Panc1 (cell line): Measurements from ENCODE around the gene LRP5. TPM values are rescaled to one million over a fixed set of nuclear protein-coding genes. Genes with fewer than 3 reads are reported as not detected.

ENCODE experiments used
- ATAC-seq: fragments of 200-7000 bp; cut with Tn5 transposase; 2 replicates; pipeline ENCODE4 v1.9.1; 2020; ENCODE audit warnings: mild to moderate bottlenecking, moderate library complexity
- BruUV-seq: library from RNA; stranded (reverse); fragments of 400-500 nt; replicated peaks from 2 replicates; lab custom pipeline; 2021; lab: Mats Ljungman, UMichigan
- CTCF ChIA-PET: fragments of 300-600 bp; sonication (Branson Sonifier 250); formaldehyde crosslinking; loops from one replicate; lab custom pipeline; 2022; ENCODE audit warnings: antibody characterized with exemption; lab: Charles Lee
- POLR2A ChIA-PET: fragments of 300-600 bp; sonication (Branson Sonifier 250); formaldehyde crosslinking; loops from one replicate; lab custom pipeline; 2022; ENCODE audit warnings: antibody characterized with exemption; lab: Charles Lee
- DNase-seq: peaks from one replicate; pipeline ENCODE4 v3.0.0-alpha.2; 2010; ENCODE audit warnings: low read depth, low spot score
- H3K27ac ChIP-seq: 2 replicates; pipeline ENCODE4 v1.5.1; 2011; ENCODE audit warnings: mild to moderate bottlenecking, low read length, inconsistent platforms
- H3K27me3 ChIP-seq: fragments of 200-500 bp; sonication (Bioruptor generic); 2 replicates; pipeline ENCODE4 v1.6.0; 2014; ENCODE audit warnings: low read length, inconsistent platforms; ENCODE audit not compliant: control insufficient read depth, insufficient read depth
- H3K36me3 ChIP-seq: fragments of 200-500 bp; sonication (Bioruptor generic); 2 replicates; pipeline ENCODE4 v1.5.1; 2014; ENCODE audit warnings: inconsistent platforms, mild to moderate bottlenecking, low read length, moderate library complexity; ENCODE audit not compliant: control insufficient read depth, insufficient read depth
- H3K4me1 ChIP-seq: 2 replicates; pipeline ENCODE4 v1.5.1; 2011; ENCODE audit warnings: inconsistent platforms, mild to moderate bottlenecking, low read length, moderate library complexity; ENCODE audit not compliant: control insufficient read depth, insufficient read depth
- H3K4me3 ChIP-seq, 2 experiments: 2 replicates each; pipeline ENCODE4 v1.5.1; 2011 to 2012; ENCODE audit warnings: low read depth in 2 of 2, low read length in 2 of 2, mild to moderate bottlenecking in 2 of 2, inconsistent platforms in 1 of 2, moderate library complexity in 1 of 2
- H3K9me3 ChIP-seq: fragments of 200-500 bp; sonication (Bioruptor generic); 2 replicates; pipeline ENCODE4 v1.5.1; 2014; ENCODE audit warnings: low read depth, mild to moderate bottlenecking, inconsistent platforms, low read length, moderate library complexity; ENCODE audit not compliant: control insufficient read depth, insufficient read depth
- POLR2AphosphoS5 ChIP-seq: IDR thresholded peaks from 2 replicates; pipeline ENCODE4 v1.6.1; 2012; ENCODE audit warnings: mild to moderate bottlenecking, low read depth, low read length, moderate library complexity
- SIN3A ChIP-seq: IDR thresholded peaks from 2 replicates; pipeline ENCODE4 v1.6.1; 2012; ENCODE audit warnings: low read depth, mild to moderate bottlenecking, low read length, moderate library complexity, borderline replicate concordance; ENCODE audit not compliant: insufficient read depth
- TCF7L2 ChIP-seq: IDR thresholded peaks from 2 replicates; pipeline ENCODE4 v1.6.1; 2011; ENCODE audit warnings: mild to moderate bottlenecking, low read depth, low read length, inconsistent platforms
- in situ Hi-C: cut with HindIII; loops from 2 replicates; pipeline ENCODE4 v1.10.0; 2016; ENCODE audit warnings: low sequenced_read_pairs, low pct_unique_long_range_greater_than_20kb
- intact Hi-C: fragments of 100-400 bp; cut with micrococcal nuclease; formaldehyde crosslinking; loops from one replicate; pipeline ENCODE4 v1.10.0; 2022; ENCODE audit not compliant: unreplicated experiment
- total RNA-seq: library from RNA; stranded (reverse); gene quantifications from one replicate; pipeline ENCODE4 v1.2.1, GENCODE V29; 2021; ENCODE audit not compliant: unreplicated experiment
- TF ChIP-seq, protein P1 (sequence below): fragments of 450-650 bp; IDR thresholded peaks from 2 replicates; pipeline ENCODE4 v1.5.1; 2017; ENCODE audit warnings: mild to moderate bottlenecking
- TF ChIP-seq, protein P2 (sequence below), 2 experiments: IDR thresholded peaks; 2 replicates each; pipeline ENCODE4 v1.6.1; 2011 to 2012; ENCODE audit warnings: low read depth in 2 of 2, control low read depth in 1 of 2, low read length in 1 of 2, mild to moderate bottlenecking in 1 of 2, moderate library complexity in 1 of 2; ENCODE audit not compliant: insufficient read depth in 1 of 2

Gene LRP5
- total RNA-seq, 1 experiment from 2014 or later, result 171 TPM

- H3K4me1 ChIP-seq, result peaks cover 59% of the 10 kb centered on the region
- no peaks in the 10 kb centered on the region for H3K27me3 ChIP-seq
- no peaks in the 10 kb centered on the region for H3K36me3 ChIP-seq
- TF ChIP-seq TCF7L2, result no peak
- TF ChIP-seq POLR2AphosphoS5, result no peak
- no peak for TF ChIP-seq SIN3A
- TF ChIP-seq, protein P1, sequence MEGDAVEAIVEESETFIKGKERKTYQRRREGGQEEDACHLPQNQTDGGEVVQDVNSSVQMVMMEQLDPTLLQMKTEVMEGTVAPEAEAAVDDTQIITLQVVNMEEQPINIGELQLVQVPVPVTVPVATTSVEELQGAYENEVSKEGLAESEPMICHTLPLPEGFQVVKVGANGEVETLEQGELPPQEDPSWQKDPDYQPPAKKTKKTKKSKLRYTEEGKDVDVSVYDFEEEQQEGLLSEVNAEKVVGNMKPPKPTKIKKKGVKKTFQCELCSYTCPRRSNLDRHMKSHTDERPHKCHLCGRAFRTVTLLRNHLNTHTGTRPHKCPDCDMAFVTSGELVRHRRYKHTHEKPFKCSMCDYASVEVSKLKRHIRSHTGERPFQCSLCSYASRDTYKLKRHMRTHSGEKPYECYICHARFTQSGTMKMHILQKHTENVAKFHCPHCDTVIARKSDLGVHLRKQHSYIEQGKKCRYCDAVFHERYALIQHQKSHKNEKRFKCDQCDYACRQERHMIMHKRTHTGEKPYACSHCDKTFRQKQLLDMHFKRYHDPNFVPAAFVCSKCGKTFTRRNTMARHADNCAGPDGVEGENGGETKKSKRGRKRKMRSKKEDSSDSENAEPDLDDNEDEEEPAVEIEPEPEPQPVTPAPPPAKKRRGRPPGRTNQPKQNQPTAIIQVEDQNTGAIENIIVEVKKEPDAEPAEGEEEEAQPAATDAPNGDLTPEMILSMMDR, result no peak
- TF ChIP-seq, protein P2, sequence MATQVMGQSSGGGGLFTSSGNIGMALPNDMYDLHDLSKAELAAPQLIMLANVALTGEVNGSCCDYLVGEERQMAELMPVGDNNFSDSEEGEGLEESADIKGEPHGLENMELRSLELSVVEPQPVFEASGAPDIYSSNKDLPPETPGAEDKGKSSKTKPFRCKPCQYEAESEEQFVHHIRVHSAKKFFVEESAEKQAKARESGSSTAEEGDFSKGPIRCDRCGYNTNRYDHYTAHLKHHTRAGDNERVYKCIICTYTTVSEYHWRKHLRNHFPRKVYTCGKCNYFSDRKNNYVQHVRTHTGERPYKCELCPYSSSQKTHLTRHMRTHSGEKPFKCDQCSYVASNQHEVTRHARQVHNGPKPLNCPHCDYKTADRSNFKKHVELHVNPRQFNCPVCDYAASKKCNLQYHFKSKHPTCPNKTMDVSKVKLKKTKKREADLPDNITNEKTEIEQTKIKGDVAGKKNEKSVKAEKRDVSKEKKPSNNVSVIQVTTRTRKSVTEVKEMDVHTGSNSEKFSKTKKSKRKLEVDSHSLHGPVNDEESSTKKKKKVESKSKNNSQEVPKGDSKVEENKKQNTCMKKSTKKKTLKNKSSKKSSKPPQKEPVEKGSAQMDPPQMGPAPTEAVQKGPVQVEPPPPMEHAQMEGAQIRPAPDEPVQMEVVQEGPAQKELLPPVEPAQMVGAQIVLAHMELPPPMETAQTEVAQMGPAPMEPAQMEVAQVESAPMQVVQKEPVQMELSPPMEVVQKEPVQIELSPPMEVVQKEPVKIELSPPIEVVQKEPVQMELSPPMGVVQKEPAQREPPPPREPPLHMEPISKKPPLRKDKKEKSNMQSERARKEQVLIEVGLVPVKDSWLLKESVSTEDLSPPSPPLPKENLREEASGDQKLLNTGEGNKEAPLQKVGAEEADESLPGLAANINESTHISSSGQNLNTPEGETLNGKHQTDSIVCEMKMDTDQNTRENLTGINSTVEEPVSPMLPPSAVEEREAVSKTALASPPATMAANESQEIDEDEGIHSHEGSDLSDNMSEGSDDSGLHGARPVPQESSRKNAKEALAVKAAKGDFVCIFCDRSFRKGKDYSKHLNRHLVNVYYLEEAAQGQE (IDR thresholded peaks at IDR 0.05; ENCODE audit: insufficient read depth in 1 of 2, low read depth in 2 of 2, low read length in 1 of 2), result no peak
- no peak for DNase-seq
- no peaks in the 10 kb centered on the region for H3K9me3 ChIP-seq
- ChIA-PET POLR2A (no interaction called here), CTCF (interaction anchor here (1.4 kb wide), 1 partner anchor 9 kb away, joined by 3 read pairs; no protein-coding TSS in a partner anchor)
- no peak overlapping the region for H3K4me3 ChIP-seq
- BruUV-seq, result no TSS peak
- intact Hi-C loops, result no loop called here
- in situ Hi-C loops, result no loop called here
- no peak for ATAC-seq
- H3K27ac ChIP-seq, result peak overlapping the region; percentile 51; the same call in 1 of the 2 replicates
Measured at GRCh38 chr11:68336716-68337115, 24.3 kb downstream of the LRP5 start.

GRCh38 chr11:68337399-68337835, 25.0 kb downstream of the LRP5 start:
- ChIA-PET POLR2A (no interaction called here), CTCF (interaction anchor here (1.4 kb wide), 1 partner anchor 10 kb away, joined by 3 read pairs; no protein-coding TSS in a partner anchor)
- Histone ChIP-seq H3K4me3 (no peak overlapping the region), H3K27me3 (no peaks in the 10 kb centered on the region), H3K27ac (peak overlapping the region; percentile 51), H3K36me3 (no peaks in the 10 kb centered on the region), H3K9me3 (no peaks in the 10 kb centered on the region), H3K4me1 (peaks cover 66% of the 10 kb centered on the region)
- ATAC-seq (no peak), DNase-seq (no peak)
- no TSS peak for BruUV-seq
- intact Hi-C loops, result no loop called here
- TF ChIP-seq, protein P2 (IDR thresholded peaks at IDR 0.05; ENCODE audit: insufficient read depth in 1 of 2, low read depth in 2 of 2, low read length in 1 of 2), result no peak
- TF ChIP-seq POLR2AphosphoS5 (no peak), SIN3A (no peak), TCF7L2 (no peak)
- TF ChIP-seq, protein P1, result no peak
- in situ Hi-C loops, result no loop called here
